A673 (cell line): ENCODE measurements around the gene NFIB. TPM values are rescaled to one million over a fixed set of nuclear protein-coding genes. Genes with fewer than 3 reads are reported as not detected.

Source experiments
- BruUV-seq: library from RNA; stranded (reverse); fragments of 400-500 nt; replicated peaks from 2 replicates; lab custom pipeline; 2021; lab: Mats Ljungman, UMichigan
- CTCF ChIA-PET: fragments of 300-600 bp; sonication (Branson Sonifier 250); formaldehyde crosslinking; loops from one replicate; lab custom pipeline; 2022; ENCODE audit warnings: antibody characterized with exemption; lab: Charles Lee
- POLR2A ChIA-PET: fragments of 300-600 bp; sonication (Branson Sonifier 250); formaldehyde crosslinking; loops from one replicate; lab custom pipeline; 2022; ENCODE audit warnings: antibody characterized with exemption; ENCODE audit not compliant: low non-redundant PET; lab: Charles Lee
- DNase-seq: peaks from one replicate; pipeline ENCODE4 v3.0.0-alpha.2; 2015; ENCODE audit warnings: low spot score
- H3K27ac ChIP-seq: fragments of 200-600 bp; sonication (generic); 2 replicates; pipeline ENCODE4 v1.5.1; 2016; ENCODE audit warnings: mixed run types, low read depth, mild to moderate bottlenecking, mixed read lengths, antibody characterized with exemption, low read length; ENCODE audit not compliant: poor library complexity, severe bottlenecking
- H3K27me3 ChIP-seq: fragments of 200-600 bp; sonication (generic); replicated peaks from 2 replicates; pipeline ENCODE4 v1.6.1; 2017; ENCODE audit warnings: mixed run types, low read depth, mild to moderate bottlenecking, mixed read lengths, antibody characterized with exemption, low read length; ENCODE audit not compliant: insufficient read depth, poor library complexity
- H3K36me3 ChIP-seq: fragments of 200-600 bp; sonication (generic); 2 replicates; pipeline ENCODE4 v1.6.1; 2016; ENCODE audit warnings: mixed run types, mild to moderate bottlenecking, mixed read lengths, antibody characterized with exemption, low read length; ENCODE audit not compliant: insufficient read depth, poor library complexity, severe bottlenecking
- H3K4me1 ChIP-seq: fragments of 200-600 bp; sonication (generic); 2 replicates; pipeline ENCODE4 v1.6.1; 2017; ENCODE audit warnings: mixed run types, mild to moderate bottlenecking, mixed read lengths, antibody characterized with exemption, low read length; ENCODE audit not compliant: insufficient read depth, poor library complexity, severe bottlenecking
- H3K4me3 ChIP-seq: fragments of 200-600 bp; sonication (generic); 2 replicates; pipeline ENCODE4 v1.5.1; 2016; ENCODE audit warnings: low read depth, mixed run types, mild to moderate bottlenecking, mixed read lengths, low read length; ENCODE audit not compliant: poor library complexity, severe bottlenecking
- H3K9me3 ChIP-seq: fragments of 200-600 bp; sonication (generic); 2 replicates; pipeline ENCODE4 v1.6.1; 2016; ENCODE audit warnings: mixed run types, low read depth, mild to moderate bottlenecking, mixed read lengths, antibody characterized with exemption, low read length; ENCODE audit not compliant: poor library complexity, severe bottlenecking
- CTCF ChIP-seq: fragments of 300-800, 200-600 bp; sonication (generic); conservative IDR thresholded peaks from 2 replicates; pipeline ENCODE4 v1.5.1; 2017; ENCODE audit warnings: low read depth, mild to moderate bottlenecking, antibody characterized with exemption, low read length, moderate library complexity, mixed read lengths
- EZH2 ChIP-seq: fragments of 200-600 bp; sonication (generic); IDR thresholded peaks from 2 replicates; pipeline ENCODE4 v1.6.1; 2017; ENCODE audit warnings: borderline replicate concordance, low read depth, mild to moderate bottlenecking, mixed read lengths, antibody characterized with exemption, low read length; ENCODE audit not compliant: poor library complexity, severe bottlenecking
- intact Hi-C: fragments of 100-400 bp; cut with micrococcal nuclease; formaldehyde crosslinking; loops from one replicate; pipeline ENCODE4 v1.10.0; 2022; ENCODE audit not compliant: unreplicated experiment
- total RNA-seq: library from RNA; stranded (reverse); gene quantifications from 2 replicates; pipeline ENCODE4 v1.2.3, GENCODE V29; 2021

NFIB gene
- total RNA-seq, 1 experiment from 2014 or later: 41.2 TPM

GRCh38 chr9:14340994-14341393 is 27.1 kb upstream of the NFIB start:
- no peaks in the 10 kb centered on the region for H3K27me3 ChIP-seq
- CTCF ChIA-PET: no interaction called here
- H3K36me3 ChIP-seq: no peaks in the 10 kb centered on the region
- POLR2A ChIA-PET: no interaction called here
- peaks cover 20% of the 10 kb centered on the region for H3K4me1 ChIP-seq
- TF ChIP-seq CTCF: no peak
- no peak for TF ChIP-seq EZH2
- H3K9me3 ChIP-seq: no peaks in the 10 kb centered on the region
- no peak overlapping the region for H3K27ac ChIP-seq
- no TSS peak for BruUV-seq
- H3K4me3 ChIP-seq: no peak overlapping the region
- intact Hi-C loops: no loop called here
- no peak for DNase-seq

DNA sequence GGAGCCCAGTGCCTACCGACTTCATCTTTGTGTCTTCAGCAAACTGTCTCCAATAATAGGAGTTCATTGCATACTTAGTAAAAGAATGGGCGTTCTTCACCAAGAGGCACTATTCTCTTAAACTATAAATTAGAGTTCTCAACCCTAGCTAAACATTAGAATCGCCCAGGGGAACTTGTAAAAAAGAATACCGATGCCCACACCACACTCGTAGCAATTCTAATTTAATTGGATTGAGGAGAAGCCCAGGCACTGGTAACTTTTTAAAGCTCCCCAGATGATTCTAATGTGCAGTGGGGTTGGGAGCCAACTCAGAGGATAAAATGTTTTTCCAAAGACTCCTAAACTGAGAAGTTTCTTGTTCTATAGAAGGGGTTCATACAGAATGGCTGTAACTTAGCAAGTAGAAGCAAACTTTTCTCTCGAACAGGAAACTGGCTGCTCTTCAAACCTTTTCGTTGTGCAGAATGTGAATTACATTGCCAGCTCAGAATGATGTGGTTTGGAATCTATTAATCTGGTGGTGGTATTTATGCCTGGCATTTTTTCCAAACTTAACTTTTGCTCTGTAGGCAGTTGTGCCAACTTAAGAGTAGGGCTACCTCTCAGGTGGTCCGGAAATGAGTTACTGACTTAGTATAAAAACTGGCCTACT is 26.4 kb upstream of the NFIB start:
- DNase-seq: peak; percentile 55
- POLR2A ChIA-PET: no interaction called here
- H3K4me3 ChIP-seq: no peak overlapping the region
- peaks cover 20% of the 10 kb centered on the region for H3K4me1 ChIP-seq
- no TSS peak for BruUV-seq
- H3K27me3 ChIP-seq: no peaks in the 10 kb centered on the region
- H3K36me3 ChIP-seq: no peaks in the 10 kb centered on the region
- TF ChIP-seq EZH2 (no peak), CTCF (no peak)
- H3K9me3 ChIP-seq: no peaks in the 10 kb centered on the region
- CTCF ChIA-PET: no interaction called here
- no peak overlapping the region for H3K27ac ChIP-seq
- intact Hi-C loops: no loop called here

GRCh38 chr9:14339746-14340145 is 25.8 kb upstream of the NFIB start:
- Histone ChIP-seq H3K27ac (no peak overlapping the region), H3K27me3 (no peaks in the 10 kb centered on the region), H3K9me3 (no peaks in the 10 kb centered on the region), H3K36me3 (no peaks in the 10 kb centered on the region), H3K4me3 (no peak overlapping the region), H3K4me1 (peaks cover 20% of the 10 kb centered on the region)
- ChIA-PET CTCF (no interaction called here), POLR2A (no interaction called here)
- intact Hi-C loops: no loop called here
- TF ChIP-seq EZH2 (no peak), CTCF (no peak)
- no TSS peak for BruUV-seq
- no peak for DNase-seq
